ENCODE measurements around the gene NPAS3. TPM values are rescaled to one million over a fixed set of nuclear protein-coding genes. Genes with fewer than 3 reads are reported as not detected.

The NPAS3 gene
- total RNA-seq, 3 donors from 2014 or later: 0.96 to 4.0 (median 2.0) TPM

GRCh38 chr14:33163600-33163999, 224.9 kb downstream of the NPAS3 start:
- no peaks in the 10 kb centered on the region for H3K4me1 ChIP-seq
- no peaks in the 10 kb centered on the region for H3K36me3 ChIP-seq
- H3K4me3 ChIP-seq: no peak overlapping the region
- TF ChIP-seq POLR2A (IDR thresholded peaks at IDR 0.05): no peak
- TF ChIP-seq POLR2AphosphoS5 (IDR thresholded peaks at IDR 0.05): no peak
- no peak for TF ChIP-seq CTCF (IDR thresholded peaks at IDR 0.05)
- DNase-seq (ENCODE audit: low spot score in 2 of 2): no peak
- H3K27me3 ChIP-seq: no peaks in the 10 kb centered on the region
- intact Hi-C loops (cut with DNase I; ENCODE audit: low total_unique reads): no loop called here
- no peak overlapping the region for H3K27ac ChIP-seq
- H3K9me3 ChIP-seq: no peaks in the 10 kb centered on the region

- Histone ChIP-seq H3K27ac (no peak overlapping the region), H3K4me3 (no peak overlapping the region), H3K4me1 (no peaks in the 10 kb centered on the region), H3K36me3 (no peaks in the 10 kb centered on the region), H3K27me3 (no peaks in the 10 kb centered on the region), H3K9me3 (no peaks in the 10 kb centered on the region)
- no peak for TF ChIP-seq POLR2AphosphoS5 (IDR thresholded peaks at IDR 0.05)
- no peak for TF ChIP-seq CTCF (IDR thresholded peaks at IDR 0.05)
- TF ChIP-seq POLR2A (IDR thresholded peaks at IDR 0.05): no peak
- DNase-seq (ENCODE audit: low spot score in 2 of 2): no peak
- intact Hi-C loops (cut with DNase I; ENCODE audit: low total_unique reads): no loop called here
Measured at GRCh38 chr14:33165144-33165925, 226.7 kb downstream of the NPAS3 start.

- H3K4me3 ChIP-seq: no peak overlapping the region
- H3K27ac ChIP-seq: no peak overlapping the region
- no peaks in the 10 kb centered on the region for H3K9me3 ChIP-seq
- no peaks in the 10 kb centered on the region for H3K4me1 ChIP-seq
- DNase-seq (ENCODE audit: low spot score in 2 of 2): no peak
- TF ChIP-seq CTCF (IDR thresholded peaks at IDR 0.05) (no peak), POLR2A (IDR thresholded peaks at IDR 0.05) (no peak), POLR2AphosphoS5 (IDR thresholded peaks at IDR 0.05) (no peak)
- intact Hi-C loops (cut with DNase I; ENCODE audit: low total_unique reads): no loop called here
- no peaks in the 10 kb centered on the region for H3K27me3 ChIP-seq
- no peaks in the 10 kb centered on the region for H3K36me3 ChIP-seq
Measured at GRCh38 chr14:33165926-33166289, 227.2 kb downstream of the NPAS3 start.

- Histone ChIP-seq H3K9me3 (no peaks in the 10 kb centered on the region), H3K27ac (no peak overlapping the region), H3K4me3 (no peak overlapping the region), H3K4me1 (no peaks in the 10 kb centered on the region), H3K36me3 (no peaks in the 10 kb centered on the region), H3K27me3 (no peaks in the 10 kb centered on the region)
- no peak for DNase-seq (ENCODE audit: low spot score in 2 of 2)
- no peak for TF ChIP-seq POLR2AphosphoS5 (IDR thresholded peaks at IDR 0.05)
- no peak for TF ChIP-seq CTCF (IDR thresholded peaks at IDR 0.05)
- TF ChIP-seq POLR2A (IDR thresholded peaks at IDR 0.05): no peak
- intact Hi-C loops (cut with DNase I; ENCODE audit: low total_unique reads): no loop called here
Measured at GRCh38 chr14:33175951-33176350, 237.3 kb downstream of the NPAS3 start.

- intact Hi-C loops (cut with DNase I; ENCODE audit: low total_unique reads): no loop called here
- TF ChIP-seq POLR2AphosphoS5 (IDR thresholded peaks at IDR 0.05): no peak
- no peak for TF ChIP-seq POLR2A (IDR thresholded peaks at IDR 0.05)
- TF ChIP-seq CTCF (IDR thresholded peaks at IDR 0.05): no peak
- Histone ChIP-seq H3K27ac (no peak overlapping the region), H3K36me3 (no peaks in the 10 kb centered on the region), H3K4me1 (no peaks in the 10 kb centered on the region), H3K27me3 (no peaks in the 10 kb centered on the region), H3K9me3 (no peaks in the 10 kb centered on the region), H3K4me3 (no peak overlapping the region)
- DNase-seq (ENCODE audit: low spot score in 2 of 2): no peak
Measured at GRCh38 chr14:33184587-33184986, 245.9 kb downstream of the NPAS3 start.

Measured in breast epithelium (tissue), 4 donors.